HG03442 (cell line): Measurements from ENCODE around the gene NTRK3.
"Not testable (repeated sequence)": the region's sequence is repeated elsewhere in the genome, so short reads cannot be mapped to it uniquely, and the experiment has no call there.

ENCODE experiments used
- ATAC-seq: cut with Tn5 transposase; IDR thresholded peaks from one replicate; pipeline ENCODE4 v1.9.1; 2021; ENCODE audit warnings: mild to moderate bottlenecking, moderate library complexity; ENCODE audit not compliant: unreplicated experiment

The NTRK3 gene

DNA sequence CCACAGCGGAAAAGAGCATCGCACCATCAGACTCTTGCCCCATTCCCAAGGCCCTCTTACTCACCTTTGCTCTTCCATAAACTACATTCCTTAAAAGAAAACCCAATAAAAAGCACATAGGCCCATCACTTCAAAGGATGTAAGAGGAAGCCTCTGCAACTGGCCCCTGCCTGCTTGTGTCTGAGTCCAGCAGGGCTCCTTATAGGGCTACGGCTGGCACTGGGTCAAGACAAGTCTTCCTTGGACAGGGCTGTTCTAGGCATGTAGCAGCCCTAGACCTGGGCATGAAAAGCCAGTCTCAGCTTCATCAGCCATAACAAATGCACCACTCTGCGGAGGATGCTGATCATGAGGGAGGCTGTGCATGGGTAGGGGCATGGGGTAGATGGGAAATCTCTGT is 218.3 kb downstream of the NTRK3 start:
- no peak for ATAC-seq

GRCh38 chr15:88036154-88036839 is 220.2 kb downstream of the NTRK3 start:
- no peak for ATAC-seq

DNA sequence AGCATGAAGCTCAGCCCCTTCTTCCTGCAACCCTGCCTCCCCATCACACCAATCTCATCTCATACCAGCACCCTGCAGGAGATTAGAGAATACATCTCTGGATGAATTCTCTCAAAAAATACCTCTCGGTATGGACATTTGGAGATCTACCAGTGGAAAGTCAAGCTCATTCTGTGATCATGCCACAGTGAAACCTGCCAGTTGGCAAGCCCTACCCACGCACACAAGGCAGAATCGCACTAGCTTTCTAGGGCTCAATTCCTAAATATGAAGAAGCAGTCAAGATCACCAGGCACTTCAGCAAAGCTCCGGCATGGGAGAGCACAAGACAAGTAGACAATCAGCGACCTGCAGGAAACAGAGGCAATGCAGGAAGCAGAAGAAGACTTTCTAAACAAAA is 221.2 kb downstream of the NTRK3 start:
- ATAC-seq = no peak

DNA sequence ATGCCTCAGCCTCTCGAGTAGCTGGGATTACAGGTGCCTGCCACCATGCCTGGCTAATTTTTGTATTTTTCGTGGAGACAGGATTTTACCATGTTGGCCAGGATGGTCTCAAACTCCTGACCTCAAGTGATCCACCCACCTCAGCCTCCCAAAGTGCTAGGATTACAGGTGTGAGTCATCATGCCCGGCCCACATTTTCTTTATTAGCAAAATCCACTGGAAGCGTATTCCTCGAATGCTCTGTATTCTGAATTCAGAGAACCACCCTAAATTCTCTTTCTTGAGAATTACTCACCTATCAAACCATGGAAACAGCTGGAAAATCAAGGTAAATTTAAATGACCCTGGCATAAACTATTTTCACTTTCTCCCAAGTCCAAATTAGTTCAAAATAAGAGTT is 223.1 kb downstream of the NTRK3 start:
- not testable (repeated sequence) for ATAC-seq

- ATAC-seq = no peak
Observed at GRCh38 chr15:88032787-88033186, 223.8 kb downstream of the NTRK3 start.

- no peak for ATAC-seq
Observed at GRCh38 chr15:88031461-88031860, 225.1 kb downstream of the NTRK3 start.

- no peak for ATAC-seq
Observed at GRCh38 chr15:88029696-88030095, 226.8 kb downstream of the NTRK3 start.

DNA sequence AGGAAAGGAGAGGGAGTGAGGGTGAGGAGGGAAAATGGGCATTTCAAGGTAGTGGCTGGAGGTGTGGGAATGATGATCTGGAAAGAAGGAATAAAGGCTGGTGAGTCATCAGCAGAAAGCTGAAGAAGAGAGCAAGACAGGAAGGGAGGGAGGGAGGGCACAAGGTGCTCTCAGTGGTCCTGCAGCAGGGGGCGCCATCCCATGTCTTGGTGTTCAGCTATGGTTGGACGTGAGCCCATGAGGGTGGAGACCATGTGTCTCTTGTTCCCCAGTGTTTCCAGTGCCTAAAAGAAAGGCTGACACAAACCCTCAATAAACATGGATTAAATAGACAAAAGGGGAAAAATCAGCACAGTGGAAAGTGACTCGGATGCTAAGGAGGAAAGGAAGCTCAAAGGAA is 228.5 kb downstream of the NTRK3 start:
- ATAC-seq = no peak

- no peak for ATAC-seq
Observed at GRCh38 chr15:88023914-88024313, 232.6 kb downstream of the NTRK3 start.

- no peak for ATAC-seq
Observed at GRCh38 chr15:88022716-88023115, 233.8 kb downstream of the NTRK3 start.

DNA sequence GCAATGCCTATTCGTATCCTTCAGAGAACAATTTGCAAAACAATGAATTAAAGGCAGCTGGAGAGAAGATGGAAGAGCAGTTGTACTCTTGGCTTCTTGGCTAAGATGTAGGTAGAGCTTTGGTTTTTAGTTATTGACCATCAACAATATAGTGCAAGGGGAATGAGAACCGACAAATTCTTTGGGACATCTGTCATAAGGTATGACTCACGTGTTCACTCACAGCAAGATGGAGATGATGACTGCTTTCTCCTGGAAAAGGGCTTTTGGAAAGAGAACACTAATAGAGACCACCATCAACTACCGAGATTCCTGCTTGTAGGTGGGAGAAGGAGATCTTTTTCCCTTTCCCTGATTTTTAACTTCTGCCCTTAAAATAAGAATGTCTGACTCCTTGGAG is 234.9 kb downstream of the NTRK3 start:
- no peak for ATAC-seq

DNA sequence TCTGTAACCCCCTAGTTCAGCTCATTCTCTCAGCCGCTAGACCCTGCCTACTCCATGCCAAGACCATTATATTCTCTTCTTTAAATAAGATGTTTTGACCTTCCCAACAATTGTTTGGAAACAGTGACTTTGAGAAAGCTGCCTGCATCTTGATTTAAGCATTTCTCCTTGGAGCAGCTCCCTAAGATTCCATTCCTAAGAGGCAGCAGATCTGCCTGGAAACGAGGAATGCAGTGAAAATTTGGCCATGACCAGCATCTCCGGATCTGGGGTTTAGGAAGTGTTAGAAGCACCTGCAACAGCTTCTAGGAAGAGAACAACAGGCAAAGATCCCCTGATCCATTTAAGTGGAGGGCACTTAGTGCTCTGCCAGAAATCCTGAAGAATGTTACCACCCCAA is 235.7 kb downstream of the NTRK3 start:
- no peak for ATAC-seq

DNA sequence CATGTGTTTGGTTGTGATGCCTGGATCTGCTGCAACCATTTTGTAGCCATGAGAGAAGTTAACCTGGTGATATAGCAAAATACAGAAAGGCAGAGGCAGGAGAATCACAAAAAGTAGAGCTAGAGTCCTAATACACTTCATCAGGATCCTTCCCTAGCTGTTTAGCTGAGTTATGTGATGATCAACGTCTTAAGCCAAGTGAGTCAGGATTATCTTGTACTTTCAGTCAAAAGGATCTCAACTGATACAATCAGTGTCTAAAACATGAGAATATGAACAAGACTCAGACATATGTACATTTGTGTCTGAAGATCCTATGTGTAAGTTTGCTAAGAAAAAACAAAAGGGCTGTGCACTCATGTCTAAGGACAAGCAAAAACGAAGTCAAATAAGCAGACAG is 236.9 kb downstream of the NTRK3 start:
- no peak for ATAC-seq

- ATAC-seq = no peak
Observed at GRCh38 chr15:88018869-88019641, 237.5 kb downstream of the NTRK3 start.

GRCh38 chr15:88017753-88018152 is 238.8 kb downstream of the NTRK3 start:
- no peak for ATAC-seq

GRCh38 chr15:88016406-88016805 is 240.1 kb downstream of the NTRK3 start:
- ATAC-seq = no peak

DNA sequence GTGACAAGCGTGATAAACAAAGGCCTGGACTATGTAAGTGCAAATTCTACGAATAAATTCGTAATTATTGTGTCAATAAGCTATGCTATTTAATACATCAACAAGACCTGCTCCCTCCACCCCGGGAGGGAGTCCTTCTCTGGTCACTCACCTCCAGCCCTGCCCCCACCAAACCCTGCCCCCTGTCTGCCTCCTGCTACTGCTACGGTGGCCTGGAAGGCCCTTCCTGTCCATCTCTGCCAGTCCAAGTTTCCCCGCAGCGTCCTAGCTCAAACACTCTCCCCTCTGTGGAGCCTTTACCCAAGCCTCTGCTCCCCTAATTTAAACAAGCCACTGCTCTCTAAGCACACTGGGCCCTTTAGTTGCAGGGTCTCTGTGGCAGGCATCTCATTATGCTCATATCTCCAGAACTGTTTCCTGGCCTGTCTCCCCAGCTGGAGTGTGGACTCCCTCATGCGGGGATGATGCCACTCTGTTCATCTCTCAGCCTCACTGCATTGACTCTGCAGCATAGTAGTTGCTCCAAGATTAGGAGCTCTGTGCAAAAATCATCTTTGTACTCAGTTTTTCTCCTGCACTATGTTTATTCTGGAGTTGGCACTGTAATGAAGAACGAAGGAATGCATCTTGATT is 241.2 kb downstream of the NTRK3 start:
- ATAC-seq = no peak

GRCh38 chr15:88014454-88015160 is 241.9 kb downstream of the NTRK3 start:
- no peak for ATAC-seq

DNA sequence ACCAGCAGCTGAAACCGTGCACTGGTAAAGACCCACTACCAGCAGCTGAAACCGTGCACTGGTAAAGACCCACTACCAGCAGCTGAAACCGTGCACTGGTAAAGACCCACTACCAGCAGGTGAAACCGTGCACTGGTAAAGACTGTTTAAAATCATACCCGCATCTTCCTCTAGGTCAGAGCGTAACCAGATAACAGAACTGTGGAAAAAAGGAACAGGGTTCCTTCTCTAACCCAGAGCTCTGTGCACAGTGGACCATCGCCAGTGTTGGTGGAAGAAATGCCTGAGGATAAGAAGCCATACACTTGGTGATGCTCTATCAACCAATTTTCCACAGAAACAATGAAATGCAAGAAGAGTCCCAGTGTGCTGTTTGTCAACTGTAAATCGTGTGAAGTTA is 243.4 kb downstream of the NTRK3 start:
- no peak for ATAC-seq

- ATAC-seq = no peak
Observed at GRCh38 chr15:88012688-88013087, 243.9 kb downstream of the NTRK3 start.

GRCh38 chr15:88012233-88012632 is 244.3 kb downstream of the NTRK3 start:
- no peak for ATAC-seq
